Measurements from ENCODE around the gene PTPRN. TPM values are rescaled to one million over a fixed set of nuclear protein-coding genes. Genes with fewer than 3 reads are reported as not detected.

The PTPRN gene
- total RNA-seq, 1 experiment from 2014 or later, result 6.5 TPM

DNA sequence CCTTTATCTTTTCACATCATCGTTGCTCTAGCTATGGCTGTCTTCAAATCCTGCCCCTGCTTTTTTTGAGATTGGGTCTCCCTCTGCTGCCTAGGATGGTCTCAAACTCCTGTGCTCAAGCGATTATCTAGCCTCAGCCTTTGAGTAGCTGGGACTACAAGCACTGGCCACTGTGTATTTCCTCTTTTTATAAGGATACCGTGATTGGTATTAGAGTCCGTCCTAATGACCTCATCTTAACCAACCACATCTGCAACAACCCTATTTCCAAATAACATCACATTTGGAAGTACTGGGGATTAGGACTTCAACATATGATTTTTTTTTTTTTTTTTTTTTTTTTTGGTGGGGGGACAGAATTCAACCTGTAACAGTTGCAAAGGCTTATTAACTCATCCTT is 14.2 kb upstream of the PTPRN start:
- Histone ChIP-seq H2BK15ac (ENCODE audit: low read depth, low read length) (no peak overlapping the region), H3K27ac (ENCODE audit: insufficient read length, low read depth, low read length) (no peak overlapping the region), H3T11ph (ENCODE audit: low read length) (no peak overlapping the region), H2AK5ac (ENCODE audit: insufficient read length, low read length) (no peak overlapping the region), H3K79me1 (ENCODE audit: insufficient read depth, low read depth, low read length, poor library complexity, severe bottlenecking) (no peaks in the 10 kb centered on the region), H3K18ac (ENCODE audit: insufficient read length, low read depth, low read length) (no peak overlapping the region), H2AFZ (ENCODE audit: low read length) (no peak overlapping the region), H3K56ac (ENCODE audit: insufficient read length, low read depth, low read length) (no peak overlapping the region), H3K27me3 (ENCODE audit: insufficient read depth, low read length) (no peaks in the 10 kb centered on the region; the same call in 1 of the 2 replicates), H3K23ac (ENCODE audit: insufficient read length, low read depth, low read length) (no peak overlapping the region), H3K4ac (ENCODE audit: low read depth, low read length) (no peak overlapping the region), H2BK20ac (ENCODE audit: low read depth, low read length, poor library complexity, severe bottlenecking) (no peak overlapping the region), H4K8ac (replicated peaks; ENCODE audit: insufficient read length, low read depth, low read length) (no peak overlapping the region), H3K9me3 (ENCODE audit: control insufficient read depth, low read depth, low read length) (no peaks in the 10 kb centered on the region), H3K4me2 (ENCODE audit: insufficient read depth, insufficient read length, low read length) (no peak overlapping the region), H3K9ac (ENCODE audit: extremely low read depth, insufficient read length, low read length) (no peak overlapping the region), H2BK5ac (ENCODE audit: insufficient read length, low read length) (no peak overlapping the region), H4K91ac (ENCODE audit: insufficient read length, low read depth, low read length) (no peak overlapping the region), H3K79me2 (ENCODE audit: insufficient read depth, low read length) (peaks cover 1% of the 10 kb centered on the region; the same call in 1 of the 2 replicates), H2BK120ac (ENCODE audit: low read depth, low read length, poor library complexity, severe bottlenecking) (no peak overlapping the region), H4K5ac (ENCODE audit: insufficient read length, low read depth, low read length) (no peak overlapping the region), H4K20me1 (ENCODE audit: control insufficient read depth, insufficient read depth, insufficient read length) (no peaks in the 10 kb centered on the region), H3K14ac (ENCODE audit: insufficient read depth, low read length) (no peak overlapping the region), H3K23me2 (ENCODE audit: insufficient read length, low read depth, low read length, poor library complexity, severe bottlenecking) (no peaks in the 10 kb centered on the region), H2BK12ac (ENCODE audit: insufficient read length, low read depth, low read length) (no peak overlapping the region), H3K4me1 (ENCODE audit: insufficient read depth, low read length) (no peaks in the 10 kb centered on the region)
- Mint-ChIP-seq H3K27ac (no peak overlapping the region), H3K4me3 (no peak overlapping the region), H3K27me3 (ENCODE audit: low read depth) (peaks cover 69% of the 10 kb centered on the region), H3K4me1 (no peaks in the 10 kb centered on the region), H3K9me3 (no peaks in the 10 kb centered on the region; a peak in 1 of 5 replicates), H3K36me3 (ENCODE audit: insufficient read depth in 1 of 3, low read depth in 3 of 3) (no peaks in the 10 kb centered on the region)
- no peak for DNase-seq
- TF ChIP-seq CTCF (conservative IDR thresholded peaks at IDR 0.05), result no peak
- WGBS (ENCODE audit: extremely low coverage, insufficient read length, low lambda C conversion rate), result no CpG with 5 or more reads among the region's 4 CpGs

Measured in H9 (cell line).